ENCODE data around the gene CTNNBL1.

- no peak for TF ChIP-seq CTCF (conservative IDR thresholded peaks at IDR 0.05; ENCODE audit: low read depth, low read length)
- no peak for TF ChIP-seq EZH2 (IDR thresholded peaks at IDR 0.05; ENCODE audit: low read length, unreplicated experiment)
- no peak for TF ChIP-seq EZH2phosphoT487 (IDR thresholded peaks at IDR 0.05; ENCODE audit: borderline replicate concordance, low read length)
Measured at GRCh38 chr20:37699202-37699601, 5.4 kb downstream of the CTNNBL1 start.
